ENCODE data around the gene RBKS. TPM values are rescaled to one million over a fixed set of nuclear protein-coding genes. Genes with fewer than 3 reads are reported as not detected.

RBKS gene
- total RNA-seq, 1 donor from 2014 or later, result 0.83 TPM

- no peak overlapping the region for H3K4me3 Mint-ChIP-seq (ENCODE audit: unreplicated experiment)
- no peaks in the 10 kb centered on the region for H3K9me3 Mint-ChIP-seq (ENCODE audit: unreplicated experiment)
- H3K27ac Mint-ChIP-seq (ENCODE audit: unreplicated experiment), result peak overlapping the region; percentile 16
- peaks cover 8% of the 10 kb centered on the region for H3K4me1 Mint-ChIP-seq (ENCODE audit: unreplicated experiment)
- TF ChIP-seq CTCF (IDR thresholded peaks at IDR 0.05), result no peak
- no peaks in the 10 kb centered on the region for H3K27me3 Mint-ChIP-seq (ENCODE audit: unreplicated experiment)
- no peaks in the 10 kb centered on the region for H3K36me3 Mint-ChIP-seq (ENCODE audit: unreplicated experiment)
- no peak for DNase-seq (ENCODE audit: extremely low spot score, unreplicated experiment)
These were observed 45.3 kb downstream of the RBKS start for GRCh38 chr2:27844821-27845255.

- no peak overlapping the region for H3K27ac Mint-ChIP-seq (ENCODE audit: unreplicated experiment)
- H3K4me1 Mint-ChIP-seq (ENCODE audit: unreplicated experiment), result peaks cover 8% of the 10 kb centered on the region
- no peaks in the 10 kb centered on the region for H3K36me3 Mint-ChIP-seq (ENCODE audit: unreplicated experiment)
- no peak for TF ChIP-seq CTCF (IDR thresholded peaks at IDR 0.05)
- no peak for DNase-seq (ENCODE audit: extremely low spot score, unreplicated experiment)
- H3K27me3 Mint-ChIP-seq (ENCODE audit: unreplicated experiment), result no peaks in the 10 kb centered on the region
- H3K9me3 Mint-ChIP-seq (ENCODE audit: unreplicated experiment), result no peaks in the 10 kb centered on the region
- no peak overlapping the region for H3K4me3 Mint-ChIP-seq (ENCODE audit: unreplicated experiment)
These were observed 46.2 kb downstream of the RBKS start for GRCh38 chr2:27843992-27844391.

GRCh38 chr2:27842894-27843293 lies 47.3 kb downstream of the RBKS start:
- Mint-ChIP-seq H3K36me3 (ENCODE audit: unreplicated experiment) (no peaks in the 10 kb centered on the region), H3K4me1 (ENCODE audit: unreplicated experiment) (peaks cover 8% of the 10 kb centered on the region), H3K27ac (ENCODE audit: unreplicated experiment) (no peak overlapping the region), H3K9me3 (ENCODE audit: unreplicated experiment) (no peaks in the 10 kb centered on the region), H3K27me3 (ENCODE audit: unreplicated experiment) (no peaks in the 10 kb centered on the region), H3K4me3 (ENCODE audit: unreplicated experiment) (no peak overlapping the region)
- DNase-seq (ENCODE audit: extremely low spot score, unreplicated experiment), result no peak
- no peak for TF ChIP-seq CTCF (IDR thresholded peaks at IDR 0.05)

GRCh38 chr2:27839022-27839618 lies 51.1 kb downstream of the RBKS start:
- no peaks in the 10 kb centered on the region for H3K36me3 Mint-ChIP-seq (ENCODE audit: unreplicated experiment)
- no peaks in the 10 kb centered on the region for H3K4me1 Mint-ChIP-seq (ENCODE audit: unreplicated experiment)
- H3K27ac Mint-ChIP-seq (ENCODE audit: unreplicated experiment), result no peak overlapping the region
- H3K4me3 Mint-ChIP-seq (ENCODE audit: unreplicated experiment), result no peak overlapping the region
- H3K9me3 Mint-ChIP-seq (ENCODE audit: unreplicated experiment), result no peaks in the 10 kb centered on the region
- no peak for DNase-seq (ENCODE audit: extremely low spot score, unreplicated experiment)
- H3K27me3 Mint-ChIP-seq (ENCODE audit: unreplicated experiment), result no peaks in the 10 kb centered on the region
- no peak for TF ChIP-seq CTCF (IDR thresholded peaks at IDR 0.05)

GRCh38 chr2:27838502-27838901 lies 51.7 kb downstream of the RBKS start:
- H3K4me1 Mint-ChIP-seq (ENCODE audit: unreplicated experiment), result no peaks in the 10 kb centered on the region
- H3K27ac Mint-ChIP-seq (ENCODE audit: unreplicated experiment), result no peak overlapping the region
- DNase-seq (ENCODE audit: extremely low spot score, unreplicated experiment), result no peak
- no peaks in the 10 kb centered on the region for H3K36me3 Mint-ChIP-seq (ENCODE audit: unreplicated experiment)
- no peak for TF ChIP-seq CTCF (IDR thresholded peaks at IDR 0.05)
- no peak overlapping the region for H3K4me3 Mint-ChIP-seq (ENCODE audit: unreplicated experiment)
- no peaks in the 10 kb centered on the region for H3K27me3 Mint-ChIP-seq (ENCODE audit: unreplicated experiment)
- no peaks in the 10 kb centered on the region for H3K9me3 Mint-ChIP-seq (ENCODE audit: unreplicated experiment)
